ENCODE measurements around the gene RNF2.
"Not testable (repeated sequence)": the region's sequence is repeated elsewhere in the genome, so short reads cannot be mapped to it uniquely, and the experiment has no call there.

Gene RNF2

DNA sequence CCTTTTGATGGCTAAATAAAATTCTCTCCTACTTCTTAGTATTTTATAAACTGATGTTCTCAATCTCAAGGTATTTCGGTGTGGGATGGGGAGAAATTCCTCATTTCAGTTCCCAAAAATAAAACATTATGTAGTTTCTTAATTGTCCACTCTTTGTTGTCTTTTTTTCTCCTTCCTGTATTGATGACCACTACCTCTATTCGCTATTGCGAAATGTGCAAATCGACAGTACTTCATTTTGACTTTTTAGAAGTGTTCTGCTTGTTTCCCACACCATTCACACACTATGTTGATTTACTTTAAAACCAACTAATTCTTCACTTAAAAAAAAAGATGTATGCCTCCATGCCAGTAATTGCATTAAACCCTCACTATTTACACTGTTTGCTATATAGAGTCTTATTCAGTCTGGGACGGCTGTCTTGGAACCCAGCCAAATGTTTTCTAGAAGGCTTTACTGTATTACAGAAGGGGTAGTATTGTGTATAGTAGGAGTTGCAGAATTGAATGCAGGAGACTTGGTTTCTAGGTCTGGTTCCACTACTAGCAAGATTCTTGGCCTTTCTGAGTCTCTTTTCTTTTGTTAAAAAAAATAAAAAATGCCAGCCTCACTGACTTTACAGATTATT lies 5.6 kb downstream of the RNF2 start:
- DNase-seq: peak in 3 of 4 experiments; percentile 18 to 47 (median 46)

DNA sequence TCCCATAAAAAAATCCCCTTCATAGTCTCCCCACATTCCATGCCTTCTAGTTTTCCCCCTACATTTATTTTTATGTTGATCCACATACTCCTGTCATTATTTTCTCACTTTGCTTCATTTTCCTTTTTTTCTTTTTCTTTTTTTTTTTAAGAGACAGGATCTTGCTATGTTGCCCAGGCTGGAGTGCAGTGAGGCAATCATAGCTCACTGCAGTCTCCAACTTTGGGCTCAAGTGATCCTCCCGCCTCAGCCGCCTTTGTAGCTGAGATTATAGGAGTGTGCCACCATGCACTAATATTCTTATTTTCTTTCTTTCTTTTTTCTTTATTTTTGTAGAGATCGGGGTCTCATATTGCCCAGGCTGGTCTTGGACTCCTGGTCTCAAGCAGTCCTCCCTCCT lies 7.8 kb downstream of the RNF2 start:
- no peak for DNase-seq

DNA sequence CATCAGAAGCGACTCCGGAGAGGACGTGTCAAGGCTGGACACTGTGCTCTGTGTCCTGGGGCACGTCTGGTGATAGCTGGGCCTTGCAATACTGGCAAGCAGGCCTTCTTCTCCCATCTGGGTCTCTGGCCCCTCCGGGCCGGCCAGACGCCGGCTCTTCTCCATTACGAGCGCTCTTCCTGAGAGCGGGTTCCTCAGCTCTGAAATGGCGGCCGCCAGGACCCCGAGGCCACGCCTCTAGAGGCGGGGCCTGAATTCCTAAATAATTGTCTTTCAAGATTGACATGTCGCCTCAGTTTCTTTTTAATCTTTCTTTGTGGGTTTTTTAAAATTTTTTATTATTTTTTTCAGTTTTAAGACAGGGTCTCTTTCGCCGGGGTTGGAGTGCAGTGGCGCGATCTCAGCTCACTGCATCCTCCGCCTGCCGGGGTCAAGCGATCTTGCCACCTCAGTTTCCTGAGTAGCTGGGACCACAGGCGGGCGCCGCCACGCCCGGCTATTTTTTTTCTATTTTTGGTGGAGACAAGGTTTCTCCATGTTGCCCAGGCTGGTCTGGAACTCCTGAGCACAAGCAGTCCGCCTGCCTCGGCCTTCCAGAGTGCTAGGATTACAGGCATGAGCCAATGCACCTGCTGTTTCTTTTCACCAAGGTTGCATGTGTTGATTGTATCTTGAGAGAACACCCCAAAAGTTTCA lies 9.2 kb downstream of the RNF2 start:
- DNase-seq: no peak

DNA sequence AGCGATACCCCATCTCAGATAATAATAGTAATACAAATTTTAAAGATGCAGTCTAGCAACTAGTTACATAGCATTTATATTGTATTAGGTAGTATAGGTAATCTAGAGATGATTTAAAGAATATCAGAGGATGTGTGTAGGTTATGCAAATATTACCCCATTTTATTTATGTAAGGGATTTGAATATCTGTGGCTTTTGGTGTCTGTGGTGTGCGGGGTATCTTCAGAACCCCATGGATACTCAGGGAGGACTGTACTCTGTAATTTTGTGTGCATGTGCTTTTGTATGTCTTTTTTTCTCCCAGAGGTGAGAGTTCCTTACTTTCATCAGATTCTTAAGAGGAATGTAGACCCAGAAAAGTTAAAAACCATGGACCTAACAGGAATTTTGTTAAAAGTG lies 12.8 kb downstream of the RNF2 start:
- DNase-seq: no peak

DNA sequence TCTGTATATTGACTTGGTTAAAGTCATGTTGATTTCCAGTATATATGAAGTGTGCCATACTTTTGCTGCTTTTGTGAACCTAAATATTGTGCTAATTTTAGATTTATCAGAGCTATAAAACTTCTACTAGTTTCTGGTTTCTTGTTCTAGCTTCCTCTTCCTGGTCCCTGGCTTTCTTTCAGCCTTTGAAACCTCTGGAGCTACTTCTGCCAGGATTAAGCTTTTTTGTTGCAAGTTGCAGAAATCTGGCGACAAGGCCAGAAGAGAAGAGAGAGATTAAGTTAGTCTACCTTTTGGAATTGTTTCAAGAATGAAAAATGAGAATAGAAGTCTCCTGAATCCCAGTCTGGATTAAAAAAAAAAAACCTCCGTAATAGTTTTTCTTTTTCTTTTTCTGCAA lies 13.5 kb downstream of the RNF2 start:
- DNase-seq: peak; percentile 15 to 53 (median 32)

DNA sequence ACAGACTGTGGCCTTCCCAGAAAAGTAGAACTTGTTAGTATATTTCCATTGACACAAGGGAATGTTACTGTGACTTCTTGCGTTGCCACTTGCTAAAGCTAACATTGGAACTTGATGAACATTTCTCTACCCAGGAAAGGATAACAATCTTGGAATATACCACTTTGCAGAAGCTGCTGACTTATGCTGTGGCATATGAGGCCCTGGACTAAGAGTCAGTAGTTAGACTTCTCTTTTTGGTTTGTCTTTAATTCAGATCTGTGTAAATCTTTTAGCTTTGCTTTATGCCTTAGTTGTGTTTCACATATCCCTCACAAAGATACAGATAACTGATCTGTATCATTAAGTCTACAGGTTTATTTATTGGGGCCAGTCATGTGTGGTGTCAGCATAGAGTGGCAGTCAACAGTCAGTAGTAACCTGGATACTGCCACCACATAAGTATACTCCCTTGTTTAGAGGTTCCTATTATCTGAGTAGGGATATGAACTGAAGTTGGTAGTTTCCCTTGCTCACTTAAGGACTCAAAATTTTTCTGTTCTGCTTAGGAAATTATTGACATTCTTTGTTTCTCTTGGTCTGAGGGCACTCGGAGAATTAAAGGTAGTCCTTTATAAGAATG lies 14.7 kb downstream of the RNF2 start:
- DNase-seq: peak in 3 of 4 experiments; percentile 15 to 50 (median 41)

DNA sequence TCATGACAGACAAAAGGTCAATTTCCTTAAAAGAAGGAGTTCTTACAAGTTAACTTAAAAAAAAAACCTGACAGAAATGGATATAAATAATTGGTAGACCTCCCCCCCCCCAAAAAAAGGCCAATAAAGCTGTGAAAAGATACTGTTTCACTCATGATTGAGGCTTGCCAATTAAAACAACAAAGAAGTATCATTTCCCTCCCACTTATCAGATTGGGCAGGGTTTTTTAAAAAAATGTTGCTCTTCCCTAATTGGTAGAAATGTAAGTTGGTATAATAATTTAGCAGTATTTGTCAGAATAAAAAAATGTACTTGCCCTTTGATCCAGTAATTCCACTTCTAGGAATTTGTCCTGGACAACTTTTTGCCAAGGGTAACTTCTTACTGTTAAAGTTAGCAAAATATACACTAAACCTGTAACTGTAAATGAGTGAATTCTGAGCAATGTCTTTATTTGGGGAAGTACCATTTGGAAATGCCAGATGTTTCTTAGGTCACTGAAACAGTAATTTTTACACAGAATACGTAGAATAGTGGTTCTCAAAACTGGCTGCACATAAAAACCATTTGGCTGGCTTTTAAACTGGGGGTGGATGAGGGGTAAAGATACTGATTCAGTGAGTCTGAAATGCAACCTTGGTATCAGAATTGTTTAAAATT lies 17.5 kb downstream of the RNF2 start:
- peak; percentile 9 to 65 (median 38) for DNase-seq

DNA sequence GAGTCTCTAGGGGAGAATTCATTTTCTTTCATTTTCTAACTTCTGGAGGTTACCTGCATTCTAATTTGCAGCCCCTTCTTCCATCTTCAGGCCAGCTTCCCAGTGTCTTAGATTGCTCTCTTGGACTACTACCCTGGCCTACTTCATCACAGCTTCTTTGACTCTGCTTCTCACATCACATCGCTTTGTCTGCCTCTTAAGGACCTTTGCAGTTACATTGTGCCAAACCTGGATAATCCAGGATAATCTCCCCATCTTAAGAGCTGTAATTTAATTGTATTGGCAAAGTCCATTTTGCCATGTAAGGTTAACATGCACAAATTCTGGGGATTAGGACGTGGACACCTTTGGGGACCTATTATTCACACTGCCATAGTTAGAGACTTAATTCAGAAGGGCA lies 18.4 kb downstream of the RNF2 start:
- no peak for DNase-seq

DNA sequence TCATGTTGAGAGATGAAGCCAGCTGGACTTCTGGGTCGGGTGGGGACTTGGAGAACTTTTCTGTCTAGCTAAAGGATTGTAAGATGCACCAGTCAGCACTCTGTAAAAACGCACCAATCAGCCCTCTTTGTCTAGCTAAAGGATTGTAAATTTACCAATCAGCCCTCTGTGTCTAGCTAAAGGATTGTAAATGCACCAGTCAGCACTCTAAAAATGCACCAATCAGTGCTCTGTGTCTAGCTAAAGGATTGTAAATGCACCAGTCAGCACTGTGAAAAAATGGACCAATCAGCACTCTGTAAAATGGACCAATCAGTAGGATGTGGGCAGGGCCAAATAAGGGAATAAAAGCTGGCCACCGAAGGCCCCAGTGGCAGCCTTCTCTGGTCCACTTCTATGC lies 19.6 kb downstream of the RNF2 start:
- not testable (repeated sequence) for DNase-seq

DNA sequence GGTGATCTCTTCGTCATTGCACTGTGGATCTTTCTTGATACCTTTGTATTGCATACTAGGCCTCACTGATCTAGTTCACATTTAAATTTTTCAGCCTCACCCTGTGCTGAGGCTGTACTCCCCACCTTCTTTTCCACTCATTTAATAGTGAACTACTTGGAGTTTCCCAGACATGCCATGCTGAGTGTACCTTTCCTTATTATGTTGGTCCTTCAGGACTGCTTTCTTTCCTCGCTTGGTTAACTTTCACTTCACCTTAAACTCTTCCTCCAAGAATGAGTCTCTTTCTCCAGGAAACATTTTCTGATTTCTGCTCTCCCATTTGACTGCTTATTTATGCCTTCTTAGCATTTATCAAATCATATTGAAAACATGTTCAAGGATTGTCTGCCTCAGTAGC lies 20.8 kb downstream of the RNF2 start:
- no peak for DNase-seq

DNA sequence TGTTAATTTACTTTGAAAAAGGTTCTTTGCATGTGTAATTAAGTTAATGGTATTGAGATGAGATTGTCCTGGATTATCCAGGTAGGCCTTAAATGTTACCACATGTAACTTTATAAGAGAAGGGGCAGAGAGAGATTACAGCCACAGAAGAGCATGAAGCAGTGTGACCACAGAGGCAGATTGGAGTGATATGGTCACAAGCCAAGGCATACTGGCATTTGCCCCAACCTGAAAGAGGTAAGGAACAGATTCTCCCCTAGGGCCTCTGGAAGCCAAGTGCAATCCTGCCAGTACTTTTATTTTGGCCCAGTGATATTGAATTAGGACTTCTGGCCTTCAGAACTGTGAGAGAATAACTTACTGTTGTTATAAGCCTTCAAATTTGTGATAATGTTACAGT lies 23.0 kb downstream of the RNF2 start:
- no peak for DNase-seq

DNA sequence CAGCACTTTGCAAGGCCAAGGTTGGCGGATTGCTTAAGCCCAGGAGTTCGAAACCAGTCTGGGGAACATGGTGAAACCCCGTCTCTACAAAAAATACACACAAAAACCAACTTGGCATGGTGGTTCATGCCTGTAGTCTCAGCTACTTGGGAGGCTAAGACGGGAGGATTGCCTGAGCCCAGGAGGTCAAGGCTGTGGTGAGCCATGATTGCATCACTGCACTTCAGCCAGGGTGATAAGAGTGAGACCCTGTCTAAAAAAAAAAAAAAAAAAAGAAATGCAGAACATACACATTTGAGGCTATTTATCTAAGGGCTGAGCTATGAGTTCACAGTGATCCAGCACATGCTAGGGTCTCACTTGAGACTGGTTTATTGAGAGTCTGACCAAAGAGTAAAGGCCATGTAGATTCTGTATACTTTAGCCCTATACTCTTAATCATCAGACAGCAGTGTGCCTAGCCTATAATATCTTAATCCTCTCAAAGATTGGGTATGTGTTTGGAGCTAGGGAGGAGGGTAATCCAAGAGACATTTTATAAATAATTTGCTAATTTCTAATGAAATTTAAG lies 23.9 kb downstream of the RNF2 start:
- DNase-seq: no peak

DNA sequence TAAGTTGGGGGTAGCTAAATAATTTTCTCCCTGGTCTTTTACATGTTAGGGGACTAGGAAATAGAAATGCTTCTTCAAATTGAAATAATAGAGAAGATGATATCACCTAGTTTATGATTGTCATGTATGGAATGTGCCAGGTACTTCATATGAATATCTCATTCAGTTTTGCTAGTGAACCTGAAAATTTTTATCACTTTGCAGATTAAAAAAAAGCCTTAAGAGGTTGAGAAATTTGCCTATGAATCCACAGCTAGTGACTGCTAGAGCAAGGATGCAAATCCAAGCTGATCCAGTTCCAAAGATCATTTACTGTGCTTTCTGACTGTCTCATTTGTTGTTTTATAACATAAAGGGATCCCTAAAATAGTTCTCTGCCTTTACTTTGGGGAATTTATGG lies 24.7 kb downstream of the RNF2 start:
- no peak for DNase-seq

DNA sequence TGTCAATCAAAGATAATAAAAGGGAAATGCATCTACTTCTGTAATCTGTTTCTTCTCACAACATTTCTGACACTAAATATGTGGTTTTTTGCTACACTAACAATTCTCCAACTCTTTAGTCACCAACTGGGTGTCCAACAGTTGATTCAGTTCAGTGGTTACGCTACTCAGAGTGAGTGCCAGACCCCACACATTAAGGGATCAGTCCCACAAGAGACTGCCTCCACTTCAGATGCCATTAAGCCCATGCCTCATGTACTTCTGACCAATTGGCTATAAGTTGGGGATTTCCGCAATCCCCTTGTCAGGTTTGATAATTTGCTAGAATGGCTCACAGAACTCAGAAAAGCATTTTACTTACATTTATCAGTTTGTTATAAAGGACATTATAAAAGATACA lies 28.4 kb downstream of the RNF2 start:
- no peak for DNase-seq

DNA sequence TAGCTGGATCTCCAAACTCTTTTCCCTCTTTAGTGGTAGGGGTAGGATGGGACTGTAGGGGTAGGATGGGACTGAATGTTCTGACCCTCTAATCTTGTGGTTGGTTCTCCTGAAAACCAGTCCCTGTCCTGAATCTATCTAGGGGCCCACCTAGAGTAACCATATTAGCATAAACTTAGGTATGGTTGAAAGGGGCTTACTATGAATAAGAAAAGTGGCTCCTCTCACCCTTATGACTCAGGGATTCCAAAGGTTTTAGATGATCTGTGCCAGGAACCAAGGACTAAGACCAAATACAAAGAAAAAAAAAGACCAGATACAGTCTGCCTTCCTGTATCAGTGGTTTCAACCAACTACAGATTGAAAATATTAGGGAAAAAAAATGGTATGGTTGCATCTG lies 28.9 kb downstream of the RNF2 start:
- DNase-seq: no peak

DNA sequence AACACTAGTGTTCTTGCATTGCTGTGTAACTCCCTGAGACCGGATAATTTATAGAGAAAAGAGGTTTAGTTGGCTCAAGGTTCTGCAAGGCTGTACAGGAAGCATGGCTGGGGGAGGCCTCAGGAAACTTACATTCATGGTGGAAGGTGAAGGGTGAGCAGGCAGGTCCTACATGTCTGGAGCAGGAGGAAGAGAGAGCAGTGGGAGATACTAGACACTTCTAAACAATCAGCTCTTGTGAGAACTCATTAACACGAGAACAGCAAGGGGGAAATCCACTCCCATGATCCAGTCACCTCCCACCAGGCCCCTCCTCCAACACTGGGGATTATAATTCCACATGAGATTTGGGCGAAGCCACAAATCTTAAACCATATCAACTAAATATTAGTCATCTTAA lies 30.1 kb downstream of the RNF2 start:
- no peak for DNase-seq

DNA sequence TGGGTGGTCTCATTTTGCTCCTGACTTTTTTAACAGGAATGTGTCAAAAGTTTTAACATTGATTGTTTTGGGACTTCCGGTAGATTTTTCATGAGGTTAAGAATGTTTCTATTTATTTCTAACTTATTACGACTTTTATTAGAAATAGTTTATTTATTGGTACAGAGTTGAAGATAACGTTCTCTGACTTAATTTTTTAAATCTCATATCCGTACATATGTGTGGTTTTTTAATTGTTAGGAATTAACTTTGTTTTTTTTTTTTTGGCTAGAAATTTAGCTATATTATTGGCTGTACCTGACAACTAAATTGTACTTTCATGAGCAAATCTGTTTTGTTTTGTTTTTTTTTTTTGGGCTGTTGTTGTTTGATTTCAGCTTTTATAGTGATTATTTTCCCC lies 32.0 kb downstream of the RNF2 start:
- DNase-seq: no peak

DNA sequence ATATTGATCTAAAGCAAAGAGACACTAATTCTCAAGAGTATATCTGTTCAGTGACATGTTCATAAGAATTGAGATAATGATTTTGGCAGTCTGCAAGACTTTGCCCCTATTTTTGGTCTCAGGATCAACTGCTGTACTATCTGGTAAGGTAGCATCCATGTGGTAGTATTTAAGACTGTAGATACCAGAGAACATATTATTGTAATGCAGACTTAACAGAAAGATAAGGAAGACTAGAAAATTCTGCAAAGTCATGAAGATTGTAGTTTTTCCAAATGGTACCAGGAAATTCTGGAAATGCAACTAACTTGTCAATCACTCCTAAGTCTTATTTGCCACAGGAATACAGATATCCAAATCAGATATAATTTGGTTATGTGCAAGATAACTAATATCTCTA lies 35.1 kb downstream of the RNF2 start:
- no peak for DNase-seq

DNA sequence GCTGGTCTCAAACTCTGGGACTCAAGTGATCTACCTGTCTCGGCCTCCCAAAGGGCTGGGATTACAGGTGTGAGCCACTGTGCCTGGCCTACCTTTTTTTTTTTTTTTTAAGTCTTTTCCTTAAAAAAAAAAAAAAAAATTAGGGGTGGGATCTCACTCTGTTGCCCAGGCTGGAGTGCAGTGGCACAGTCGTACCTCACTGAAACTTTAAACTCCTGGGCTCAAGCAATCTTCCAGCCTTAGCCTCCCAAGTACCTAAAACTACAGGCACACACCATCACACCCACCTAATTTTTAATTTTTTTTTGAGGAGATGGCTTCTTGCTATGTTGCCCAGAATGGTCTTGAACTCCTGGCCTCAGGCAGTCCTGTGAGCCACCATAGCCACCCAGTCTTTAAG lies 38.5 kb downstream of the RNF2 start:
- no peak for DNase-seq

DNA sequence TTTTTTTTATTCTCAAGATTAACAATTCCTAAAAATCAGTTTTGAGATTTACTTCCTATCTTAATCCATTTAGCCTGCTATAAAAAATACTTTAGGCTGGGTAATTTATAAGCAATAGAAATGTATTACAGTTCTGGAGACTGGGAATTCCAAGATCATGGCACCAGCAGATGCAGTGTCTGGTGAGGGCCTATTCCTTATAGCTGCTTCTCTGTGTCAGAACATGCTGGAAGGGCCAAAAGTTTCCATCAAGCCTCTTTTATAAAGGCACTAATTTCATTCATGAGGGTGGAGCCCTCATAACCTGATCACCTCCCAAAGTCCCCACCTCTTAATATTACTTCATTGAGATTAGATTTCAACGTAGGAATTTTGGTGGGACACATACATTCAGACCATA lies 41.7 kb downstream of the RNF2 start:
- DNase-seq: no peak

DNA sequence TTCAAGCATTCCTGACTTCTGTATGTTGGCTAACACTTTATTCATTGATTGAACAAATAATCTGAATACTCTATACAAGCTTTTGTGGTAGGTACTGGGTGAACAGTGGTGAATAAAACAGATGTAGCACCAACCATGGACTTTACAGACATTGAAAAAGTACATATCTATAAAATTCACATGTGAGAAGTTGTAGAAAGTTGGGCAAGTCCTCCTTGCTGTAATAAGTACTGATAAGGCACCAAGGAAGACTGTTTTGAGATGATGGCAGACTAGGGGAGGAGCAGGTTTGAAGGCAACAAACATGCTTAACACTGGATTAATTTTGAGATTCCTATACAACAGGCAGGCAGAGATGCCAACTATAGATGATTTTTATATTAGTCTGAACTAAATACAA lies 42.4 kb downstream of the RNF2 start:
- no peak for DNase-seq

DNA sequence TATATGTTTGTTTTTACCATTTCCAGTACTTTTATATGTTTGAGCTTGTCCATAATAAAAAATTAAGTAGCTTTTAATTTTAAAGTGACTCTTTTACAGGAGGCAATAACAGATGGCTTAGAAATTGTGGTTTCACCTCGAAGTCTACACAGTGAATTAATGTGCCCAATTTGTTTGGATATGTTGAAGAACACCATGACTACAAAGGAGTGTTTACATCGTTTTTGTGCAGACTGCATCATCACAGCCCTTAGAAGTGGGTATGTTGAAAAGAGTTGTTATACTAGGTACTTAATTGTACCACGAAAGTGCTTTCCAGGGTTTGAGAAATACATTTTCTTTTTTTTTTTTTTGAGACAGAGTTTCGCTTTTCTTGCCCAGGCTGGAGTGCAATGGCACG lies 46.1 kb downstream of the RNF2 start:
- no peak for DNase-seq

DNA sequence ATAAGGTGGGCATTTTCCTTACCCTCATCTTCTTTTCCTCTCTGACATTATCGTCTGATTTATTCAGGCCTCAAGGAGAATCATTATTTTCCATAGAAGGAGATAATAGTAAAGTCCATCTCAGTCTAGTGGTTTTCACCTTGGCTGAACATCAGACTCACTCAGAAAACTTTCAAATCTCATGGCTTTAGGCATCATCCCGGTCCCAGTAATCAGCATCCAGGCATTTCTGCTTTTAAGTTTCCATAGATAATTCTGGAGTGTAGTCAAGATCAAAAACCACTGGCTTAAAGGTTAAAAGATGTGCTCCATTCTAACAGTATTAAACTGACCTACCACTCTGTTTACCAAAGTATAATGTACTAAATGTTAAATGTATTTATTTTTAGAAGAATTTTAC lies 49.4 kb downstream of the RNF2 start:
- no peak for DNase-seq
